Suppressor macrophage (primary cell): ENCODE results near the gene SSC4D.
A peak's percentile ranks its signal among the peaks of the same experiment; 100 is the strongest.
"Not testable (repeated sequence)": the region's sequence is repeated elsewhere in the genome, so short reads cannot be mapped to it uniquely, and the experiment has no call there.

Source experiments
- DNase-seq, 4 experiments: peaks; one replicate each; pipeline ENCODE4 v3.0.0-alpha.2; 2020 to 2022

The SSC4D gene

GRCh38 chr7:76421097-76421496 lies 11.6 kb upstream of the SSC4D start:
- peak; percentile 54 to 77 (median 72) for DNase-seq

GRCh38 chr7:76417654-76418310 lies 8.3 kb upstream of the SSC4D start:
- not testable (repeated sequence) for DNase-seq

GRCh38 chr7:76412249-76412648 lies 2.8 kb upstream of the SSC4D start:
- no peak for DNase-seq

GRCh38 chr7:76411626-76412025 lies 2.1 kb upstream of the SSC4D start:
- DNase-seq: peak in 3 of 4 experiments; percentile 47 to 53 (median 50)

- no peak for DNase-seq
Measured at GRCh38 chr7:76408121-76408560, 1.4 kb downstream of the SSC4D start.

- DNase-seq: no peak
Measured at GRCh38 chr7:76407718-76408117, 1.8 kb downstream of the SSC4D start.

- no peak for DNase-seq
Measured at GRCh38 chr7:76405738-76406137, 3.8 kb downstream of the SSC4D start.

- DNase-seq: peak; percentile 74 to 91 (median 85)
Measured at GRCh38 chr7:76403780-76404494, 5.6 kb downstream of the SSC4D start.

GRCh38 chr7:76403097-76403496 lies 6.4 kb downstream of the SSC4D start:
- DNase-seq: peak; percentile 83 to 95 (median 88)

- DNase-seq: no peak
Measured at GRCh38 chr7:76400248-76400647, 9.2 kb downstream of the SSC4D start.

- DNase-seq: peak; percentile 85 to 94 (median 89)
Measured at GRCh38 chr7:76397409-76398183, 11.9 kb downstream of the SSC4D start.

GRCh38 chr7:76396864-76397263 lies 12.6 kb downstream of the SSC4D start:
- DNase-seq: no peak

GRCh38 chr7:76395965-76396726 lies 13.4 kb downstream of the SSC4D start:
- no peak for DNase-seq

GRCh38 chr7:76395605-76395964 lies 13.9 kb downstream of the SSC4D start:
- not testable (repeated sequence) for DNase-seq

- DNase-seq: peak; percentile 53 to 77 (median 71)
Measured at GRCh38 chr7:76394957-76395356, 14.5 kb downstream of the SSC4D start.

GRCh38 chr7:76393116-76394031 lies 16.1 kb downstream of the SSC4D start:
- peak; percentile 97 to 99 (median 98) for DNase-seq

GRCh38 chr7:76392531-76393115 lies 16.9 kb downstream of the SSC4D start:
- DNase-seq: no peak

GRCh38 chr7:76390092-76390491 lies 19.4 kb downstream of the SSC4D start:
- no peak for DNase-seq

- not testable (repeated sequence) for DNase-seq
Measured at GRCh38 chr7:76387789-76388188, 21.7 kb downstream of the SSC4D start.

- DNase-seq: no peak
Measured at GRCh38 chr7:76386691-76387260, 22.7 kb downstream of the SSC4D start.
